ENCODE results near the gene SERPINA9.
A peak's percentile ranks its signal among the peaks of the same experiment; 100 is the strongest.

Gene SERPINA9

DNA sequence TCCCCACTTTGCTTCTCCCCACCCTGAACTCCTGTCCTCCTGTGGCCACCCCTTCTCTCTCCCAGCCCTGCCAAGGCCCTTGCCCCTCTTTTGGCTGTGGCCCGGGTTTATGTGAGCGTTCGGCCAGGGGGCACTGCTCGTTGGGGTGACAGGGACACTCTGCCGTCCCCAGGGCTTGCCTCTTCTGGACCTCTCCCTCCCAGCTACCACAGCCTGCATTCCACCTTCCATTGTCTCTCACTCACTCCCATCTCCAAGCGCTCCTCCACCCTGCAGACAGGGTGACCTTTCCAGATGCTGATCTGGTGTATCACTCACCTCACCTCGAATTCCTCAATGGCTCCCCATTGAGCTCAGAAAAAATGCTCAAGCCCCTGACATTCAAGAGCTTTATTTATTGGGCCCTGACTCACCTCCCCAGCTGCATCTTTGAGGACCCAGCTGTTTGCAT is 1.4 kb downstream of the SERPINA9 start:
- no peaks in the 10 kb centered on the region for H3K36me3 Mint-ChIP-seq
- ATAC-seq, result no peak
- DNase-seq (ENCODE audit: low spot score in 2 of 2), result no peak
- peaks cover 6% of the 10 kb centered on the region for H3K9me3 Mint-ChIP-seq
- no peak overlapping the region for H3K27ac Mint-ChIP-seq
- no peaks in the 10 kb centered on the region for H3K4me1 Mint-ChIP-seq
- H3K4me3 Mint-ChIP-seq, result no peak overlapping the region

DNA sequence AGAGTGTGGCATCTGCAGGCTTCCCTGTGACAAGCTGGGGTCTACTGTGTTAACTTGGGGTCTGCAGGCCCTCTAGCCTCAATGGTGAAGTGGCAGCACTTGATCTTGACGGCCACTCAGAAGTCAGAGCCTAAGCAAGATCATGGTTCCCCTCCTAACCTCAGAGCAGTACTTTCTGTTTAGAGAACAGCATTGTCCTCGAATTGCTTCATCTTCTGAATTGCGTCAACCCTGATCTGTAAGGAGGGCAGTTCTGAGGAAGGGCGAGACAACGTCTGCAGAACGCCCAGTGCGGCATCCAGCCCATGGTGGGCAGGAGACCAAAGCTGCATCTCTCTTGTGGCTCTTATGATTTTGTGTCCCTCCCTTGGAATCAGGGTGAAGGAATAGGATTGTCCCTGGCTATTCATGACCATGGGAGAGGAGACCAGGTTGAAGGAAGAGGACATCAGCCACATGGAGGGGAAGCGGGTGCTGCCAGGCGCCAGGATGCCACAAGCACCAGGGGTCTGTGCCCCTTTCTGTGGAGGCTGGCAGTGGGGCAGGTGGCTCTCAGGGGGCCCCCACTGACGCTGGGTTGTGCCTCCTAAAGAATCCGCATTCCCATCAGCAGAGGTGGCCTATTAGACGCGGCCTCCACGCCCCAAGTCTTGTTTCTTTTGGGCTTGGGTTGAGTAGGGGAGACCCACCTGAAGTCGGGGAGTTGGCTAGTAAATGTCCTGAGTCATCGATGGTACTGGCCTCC is 2.2 kb downstream of the SERPINA9 start:
- Mint-ChIP-seq H3K36me3 (no peaks in the 10 kb centered on the region), H3K4me3 (no peak overlapping the region), H3K4me1 (no peaks in the 10 kb centered on the region), H3K9me3 (peaks cover 5% of the 10 kb centered on the region), H3K27ac (no peak overlapping the region)
- DNase-seq (ENCODE audit: low spot score in 2 of 2), result no peak
- no peak for ATAC-seq

DNA sequence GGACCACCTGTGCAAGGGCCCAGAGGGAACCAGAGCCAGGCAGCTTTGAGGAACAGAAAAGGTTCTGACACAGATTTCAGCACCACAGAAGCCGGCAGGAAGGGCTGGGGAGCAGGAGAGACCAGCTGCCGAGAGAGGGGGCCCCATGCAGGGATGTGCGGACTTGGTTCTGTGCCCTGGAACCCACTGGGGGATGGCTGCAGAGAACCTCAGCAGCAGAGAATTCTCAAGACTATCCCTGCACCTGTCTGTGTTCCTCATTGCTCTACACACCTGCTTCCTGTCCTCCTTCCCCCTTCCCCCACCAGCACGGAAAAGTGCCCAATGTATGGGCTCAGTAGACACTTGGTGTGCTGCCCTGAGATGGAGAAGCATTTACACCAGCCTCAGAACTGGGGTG is 3.2 kb downstream of the SERPINA9 start:
- H3K4me1 Mint-ChIP-seq, result no peaks in the 10 kb centered on the region
- no peak for DNase-seq (ENCODE audit: low spot score in 2 of 2)
- ATAC-seq, result no peak
- H3K27ac Mint-ChIP-seq, result no peak overlapping the region
- no peaks in the 10 kb centered on the region for H3K9me3 Mint-ChIP-seq
- H3K4me3 Mint-ChIP-seq, result no peak overlapping the region
- no peaks in the 10 kb centered on the region for H3K36me3 Mint-ChIP-seq

DNA sequence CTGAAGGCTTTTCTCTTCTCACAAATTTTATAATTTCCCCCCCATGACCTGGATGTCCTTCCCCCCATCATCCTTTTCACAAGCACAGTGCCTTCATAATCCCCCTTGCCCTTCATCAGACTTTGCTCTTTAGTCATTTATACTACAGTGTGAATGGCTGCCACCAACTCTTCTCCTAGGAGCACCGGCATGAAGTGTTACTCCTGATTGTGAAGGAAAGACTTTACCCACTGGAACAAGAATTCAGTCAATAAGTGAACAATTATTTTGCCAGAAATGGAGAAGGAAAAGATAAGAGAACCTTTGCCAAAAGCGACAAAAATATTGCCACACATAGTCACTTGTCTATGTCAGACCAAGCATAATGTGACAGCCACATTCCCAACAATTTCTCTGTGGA is 5.0 kb downstream of the SERPINA9 start:
- H3K27ac Mint-ChIP-seq, result no peak overlapping the region
- no peaks in the 10 kb centered on the region for H3K9me3 Mint-ChIP-seq
- no peaks in the 10 kb centered on the region for H3K4me1 Mint-ChIP-seq
- DNase-seq (ENCODE audit: low spot score in 2 of 2), result no peak
- no peak overlapping the region for H3K4me3 Mint-ChIP-seq
- ATAC-seq, result no peak
- H3K36me3 Mint-ChIP-seq, result no peaks in the 10 kb centered on the region

DNA sequence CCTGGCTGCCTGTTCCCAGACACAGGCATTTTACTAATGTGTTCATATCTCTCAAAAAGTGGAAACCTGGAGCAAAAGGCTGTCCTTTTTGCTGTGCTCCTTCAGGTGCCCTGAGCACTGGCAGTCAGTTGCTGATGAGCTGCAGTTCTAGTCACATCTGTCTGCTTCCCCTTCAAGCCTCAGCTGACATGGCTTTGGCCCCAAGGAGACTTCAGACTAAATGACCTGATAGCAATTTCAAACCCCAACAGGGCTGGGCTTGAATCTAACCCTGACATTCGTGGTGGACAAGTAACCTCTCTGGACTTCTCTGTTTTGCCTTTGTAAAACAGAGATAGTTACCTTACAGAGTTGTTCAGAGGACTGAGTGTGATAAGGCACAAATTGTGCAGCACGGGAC is 5.7 kb downstream of the SERPINA9 start:
- Mint-ChIP-seq H3K9me3 (no peaks in the 10 kb centered on the region), H3K27ac (no peak overlapping the region), H3K4me3 (no peak overlapping the region), H3K4me1 (no peaks in the 10 kb centered on the region), H3K36me3 (no peaks in the 10 kb centered on the region)
- no peak for DNase-seq (ENCODE audit: low spot score in 2 of 2)
- ATAC-seq, result no peak

DNA sequence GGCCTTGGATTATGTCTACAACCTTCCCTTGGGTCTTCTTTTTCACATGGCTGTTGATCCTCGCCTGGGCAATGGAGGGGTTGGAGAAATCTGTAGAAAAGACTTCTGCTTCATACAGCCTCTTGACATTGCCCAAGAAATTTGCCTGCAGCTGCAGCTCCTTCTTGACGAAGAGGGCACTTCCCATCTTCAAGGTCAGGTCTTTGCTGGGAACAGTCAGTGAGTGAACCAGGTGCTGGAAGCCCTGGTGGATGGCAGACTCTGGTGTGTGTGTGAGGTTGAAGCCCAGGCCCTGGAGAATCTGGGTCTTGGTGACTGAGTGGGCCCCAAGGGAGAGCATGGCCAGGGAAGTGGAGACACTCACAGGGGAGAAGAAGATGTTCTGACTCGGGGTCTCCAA is 6.7 kb downstream of the SERPINA9 start:
- ATAC-seq (no peak), DNase-seq (ENCODE audit: low spot score in 2 of 2) (no peak)
- Mint-ChIP-seq H3K4me1 (no peaks in the 10 kb centered on the region), H3K27ac (no peak overlapping the region), H3K36me3 (no peaks in the 10 kb centered on the region), H3K9me3 (no peaks in the 10 kb centered on the region), H3K4me3 (no peak overlapping the region)

DNA sequence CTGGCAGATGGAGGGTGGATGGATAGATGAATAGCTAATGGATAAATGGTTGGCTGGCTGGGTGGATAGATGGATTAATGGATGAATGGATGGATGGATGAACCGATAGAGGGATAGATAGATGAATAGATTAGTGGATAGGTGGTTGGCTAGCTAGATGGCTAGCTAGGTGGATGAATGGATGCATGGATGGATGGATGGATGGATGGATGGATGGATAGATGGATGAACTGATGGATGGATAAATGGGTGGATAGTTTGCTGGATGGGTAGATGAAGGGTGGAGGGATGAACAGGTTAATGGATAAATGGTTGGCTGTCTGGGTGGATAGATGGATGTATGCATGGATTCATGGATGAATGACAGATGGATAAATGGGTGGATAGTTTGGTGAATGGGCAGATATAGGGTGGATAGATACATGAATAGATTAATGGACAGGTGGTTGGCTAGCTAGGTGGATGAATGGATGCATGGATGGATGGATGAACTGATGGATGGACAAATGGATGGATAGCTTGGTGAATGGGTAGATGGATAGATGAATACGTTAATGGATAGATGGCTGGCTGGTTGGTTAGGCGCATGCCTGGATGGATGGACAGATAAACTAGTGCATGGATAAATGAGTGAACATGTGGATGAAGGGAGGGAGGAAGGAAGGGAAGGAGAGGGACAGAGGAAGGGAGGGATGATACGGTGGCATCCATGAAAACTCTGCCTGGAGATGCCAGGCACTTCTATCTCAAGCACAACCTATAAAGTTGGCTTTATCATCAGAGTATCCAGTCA is 8.1 kb downstream of the SERPINA9 start:
- no peaks in the 10 kb centered on the region for H3K4me1 Mint-ChIP-seq
- no peak overlapping the region for H3K4me3 Mint-ChIP-seq
- no peak overlapping the region for H3K27ac Mint-ChIP-seq
- no peaks in the 10 kb centered on the region for H3K9me3 Mint-ChIP-seq
- ATAC-seq (no peak), DNase-seq (ENCODE audit: low spot score in 2 of 2) (no peak)
- no peaks in the 10 kb centered on the region for H3K36me3 Mint-ChIP-seq

DNA sequence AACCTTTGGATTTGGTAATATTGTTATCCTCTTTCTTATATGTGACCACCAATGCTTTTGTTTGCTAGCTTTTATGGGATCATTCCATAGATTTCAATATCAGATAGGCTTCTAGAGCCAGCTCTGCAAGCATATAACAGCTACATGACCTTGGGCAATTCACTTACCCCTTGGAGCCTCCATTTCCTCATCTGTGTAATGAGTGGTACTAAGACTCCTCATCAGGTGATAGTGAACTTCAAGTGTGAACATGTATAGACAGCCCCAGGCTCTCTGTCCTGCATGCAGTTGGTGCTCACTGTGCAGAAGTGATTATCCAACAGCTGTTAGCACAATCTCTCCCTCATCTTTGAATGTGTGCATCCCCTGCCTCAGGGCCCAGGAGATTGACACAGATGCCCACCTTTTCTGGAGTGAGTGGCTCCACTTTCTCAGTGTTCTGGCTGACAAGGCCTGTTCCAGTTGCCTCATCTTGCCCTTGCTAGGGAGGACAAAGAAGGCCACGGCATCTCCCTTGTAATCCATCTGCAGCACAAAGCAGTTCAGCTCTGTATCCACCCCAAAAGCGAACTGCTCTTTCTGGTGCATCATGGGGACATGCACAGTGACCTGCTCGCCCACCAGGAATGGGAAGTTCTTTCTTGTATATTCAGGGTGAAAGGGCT is 9.2 kb downstream of the SERPINA9 start:
- no peak overlapping the region for H3K4me3 Mint-ChIP-seq
- H3K4me1 Mint-ChIP-seq, result no peaks in the 10 kb centered on the region
- DNase-seq (ENCODE audit: low spot score in 2 of 2) (no peak), ATAC-seq (no peak)
- H3K36me3 Mint-ChIP-seq, result no peaks in the 10 kb centered on the region
- no peak overlapping the region for H3K27ac Mint-ChIP-seq
- H3K9me3 Mint-ChIP-seq, result no peaks in the 10 kb centered on the region

DNA sequence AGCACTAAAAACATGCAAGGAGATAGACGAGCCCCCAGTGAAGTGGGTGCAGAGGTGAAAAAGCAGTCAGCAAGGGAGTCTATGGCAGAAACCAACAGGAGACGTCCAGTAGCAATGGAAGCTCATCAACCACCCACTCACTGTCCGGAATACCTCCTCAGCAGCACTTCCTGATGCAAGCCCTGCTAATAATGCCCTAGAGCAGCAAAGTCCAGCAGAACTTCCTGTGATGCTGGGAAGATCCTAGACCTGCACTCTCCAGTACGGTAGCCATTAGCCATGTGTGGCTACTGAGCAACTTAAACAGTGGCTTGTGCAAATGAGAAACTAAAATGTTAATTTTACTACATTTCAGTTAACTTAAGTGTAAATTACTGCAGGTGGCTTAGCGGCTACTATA is 11.0 kb downstream of the SERPINA9 start:
- H3K27ac Mint-ChIP-seq, result no peak overlapping the region
- H3K9me3 Mint-ChIP-seq, result no peaks in the 10 kb centered on the region
- no peaks in the 10 kb centered on the region for H3K36me3 Mint-ChIP-seq
- no peaks in the 10 kb centered on the region for H3K4me1 Mint-ChIP-seq
- DNase-seq (ENCODE audit: low spot score in 2 of 2) (no peak), ATAC-seq (no peak)
- no peak overlapping the region for H3K4me3 Mint-ChIP-seq

DNA sequence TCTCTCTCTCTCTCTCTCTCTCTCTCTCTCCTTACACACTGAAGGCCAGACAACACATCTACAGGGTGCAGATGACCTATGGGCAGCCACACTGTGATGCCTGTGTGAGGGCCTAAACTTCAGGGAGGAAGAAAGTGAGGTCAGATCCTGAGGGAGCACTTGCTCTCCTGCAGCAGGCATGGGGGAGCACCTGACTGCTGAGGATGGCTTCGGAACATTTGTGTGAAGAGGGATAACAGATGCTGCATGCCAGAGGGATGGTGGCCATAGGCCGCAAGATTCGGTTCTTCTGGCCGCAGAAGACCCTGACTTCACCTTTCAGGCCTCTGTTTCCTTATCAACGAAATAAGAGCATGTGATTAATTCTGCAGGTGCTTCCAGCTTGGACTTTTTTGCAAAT is 11.7 kb downstream of the SERPINA9 start:
- ATAC-seq, result no peak
- Mint-ChIP-seq H3K27ac (no peak overlapping the region), H3K9me3 (no peaks in the 10 kb centered on the region), H3K4me3 (no peak overlapping the region), H3K4me1 (no peaks in the 10 kb centered on the region), H3K36me3 (no peaks in the 10 kb centered on the region)
- DNase-seq (ENCODE audit: low spot score in 2 of 2), result no peak

DNA sequence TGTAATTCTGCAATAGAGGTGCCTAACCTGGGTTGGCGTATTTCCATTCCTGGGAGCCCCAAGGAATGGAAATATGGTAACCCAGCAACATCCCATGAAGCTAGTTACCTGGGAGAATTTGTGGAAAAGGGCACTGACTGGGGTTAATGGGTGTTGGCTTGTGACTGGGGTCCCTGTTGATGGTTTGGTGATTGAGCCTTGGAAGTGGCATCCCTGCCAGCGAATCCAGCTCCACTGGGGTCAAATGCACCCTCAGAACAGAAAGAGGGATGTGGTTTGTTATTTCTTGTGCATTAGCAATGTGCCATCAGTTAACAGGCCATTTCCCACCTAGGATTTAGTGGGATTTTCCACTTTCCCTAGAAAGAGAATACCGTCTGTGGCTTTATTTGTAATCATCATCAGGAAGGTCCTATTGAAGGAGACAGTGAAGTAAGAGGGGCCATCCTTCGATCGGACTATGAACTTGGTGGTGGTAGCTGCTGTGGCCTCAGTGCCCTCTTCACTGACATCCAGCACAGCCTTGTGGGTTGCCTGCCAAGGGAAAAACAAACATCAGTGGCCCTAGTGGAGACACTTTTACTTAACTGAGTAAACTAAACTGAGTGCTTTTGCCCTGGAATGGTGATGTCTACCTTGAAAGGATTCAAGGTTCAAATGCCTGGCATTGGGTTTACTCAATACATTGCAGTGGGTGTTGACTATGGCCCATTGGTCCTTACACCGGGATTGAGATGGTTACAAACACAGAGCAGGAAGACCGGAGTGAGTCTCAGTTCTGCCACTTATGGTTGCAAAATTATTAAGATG is 13.0 kb downstream of the SERPINA9 start:
- Mint-ChIP-seq H3K9me3 (no peaks in the 10 kb centered on the region), H3K4me3 (no peak overlapping the region), H3K27ac (no peak overlapping the region), H3K4me1 (no peaks in the 10 kb centered on the region), H3K36me3 (no peaks in the 10 kb centered on the region)
- ATAC-seq, result no peak
- DNase-seq (ENCODE audit: low spot score in 2 of 2), result no peak

DNA sequence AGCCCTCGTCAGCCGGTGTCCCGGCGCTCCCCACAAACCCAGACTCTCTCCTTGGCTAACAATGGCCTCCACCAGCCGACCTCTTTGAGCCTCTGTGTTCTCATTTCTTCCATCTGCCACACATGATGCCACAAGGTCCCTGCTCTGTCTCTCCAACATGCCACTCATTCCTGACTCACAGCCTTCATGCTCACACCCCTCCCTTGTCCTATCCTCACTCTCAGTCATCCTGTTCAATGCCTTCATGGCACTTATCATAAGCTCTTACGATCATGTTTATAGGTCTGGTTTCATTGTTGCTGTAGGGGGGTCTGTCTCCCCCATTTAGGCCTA is 13.8 kb downstream of the SERPINA9 start:
- Mint-ChIP-seq H3K4me3 (no peak overlapping the region), H3K36me3 (no peaks in the 10 kb centered on the region), H3K4me1 (no peaks in the 10 kb centered on the region), H3K27ac (no peak overlapping the region), H3K9me3 (no peaks in the 10 kb centered on the region)
- DNase-seq (ENCODE audit: low spot score in 2 of 2), result no peak
- no peak for ATAC-seq

DNA sequence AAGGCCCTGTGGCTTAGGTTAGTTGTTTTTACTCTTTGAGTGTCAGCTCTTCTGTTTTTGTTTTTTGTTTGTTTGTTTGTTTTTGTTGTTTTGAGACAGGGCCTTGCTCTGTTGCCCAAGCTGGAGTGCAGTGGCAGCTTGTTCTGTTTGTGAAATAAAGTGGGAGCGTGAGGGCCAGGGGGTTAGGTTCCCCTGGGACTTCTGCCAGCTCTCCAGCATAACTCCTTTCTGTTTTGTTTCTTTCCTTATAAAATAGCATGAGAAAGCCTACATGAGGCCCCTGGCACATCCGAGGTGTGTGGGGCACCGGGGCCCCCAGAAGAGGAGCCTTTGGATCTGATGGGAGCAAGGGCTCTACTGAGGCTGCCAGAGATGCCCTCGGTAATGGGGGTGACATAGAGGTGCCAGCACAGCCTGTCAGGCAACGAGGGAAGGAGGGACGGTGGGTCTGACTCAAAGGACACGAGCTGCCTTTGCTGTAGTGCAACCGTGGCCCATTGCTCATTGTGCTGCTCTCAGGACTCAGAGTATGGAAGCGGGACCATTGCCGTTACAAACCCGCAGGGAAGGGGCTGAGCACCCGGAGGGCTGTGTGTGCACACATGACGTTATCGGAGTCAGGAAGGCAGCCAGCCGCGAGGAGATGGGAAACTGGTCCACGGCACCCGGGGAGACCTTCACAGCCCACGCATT is 14.3 kb downstream of the SERPINA9 start:
- no peaks in the 10 kb centered on the region for H3K36me3 Mint-ChIP-seq

DNA sequence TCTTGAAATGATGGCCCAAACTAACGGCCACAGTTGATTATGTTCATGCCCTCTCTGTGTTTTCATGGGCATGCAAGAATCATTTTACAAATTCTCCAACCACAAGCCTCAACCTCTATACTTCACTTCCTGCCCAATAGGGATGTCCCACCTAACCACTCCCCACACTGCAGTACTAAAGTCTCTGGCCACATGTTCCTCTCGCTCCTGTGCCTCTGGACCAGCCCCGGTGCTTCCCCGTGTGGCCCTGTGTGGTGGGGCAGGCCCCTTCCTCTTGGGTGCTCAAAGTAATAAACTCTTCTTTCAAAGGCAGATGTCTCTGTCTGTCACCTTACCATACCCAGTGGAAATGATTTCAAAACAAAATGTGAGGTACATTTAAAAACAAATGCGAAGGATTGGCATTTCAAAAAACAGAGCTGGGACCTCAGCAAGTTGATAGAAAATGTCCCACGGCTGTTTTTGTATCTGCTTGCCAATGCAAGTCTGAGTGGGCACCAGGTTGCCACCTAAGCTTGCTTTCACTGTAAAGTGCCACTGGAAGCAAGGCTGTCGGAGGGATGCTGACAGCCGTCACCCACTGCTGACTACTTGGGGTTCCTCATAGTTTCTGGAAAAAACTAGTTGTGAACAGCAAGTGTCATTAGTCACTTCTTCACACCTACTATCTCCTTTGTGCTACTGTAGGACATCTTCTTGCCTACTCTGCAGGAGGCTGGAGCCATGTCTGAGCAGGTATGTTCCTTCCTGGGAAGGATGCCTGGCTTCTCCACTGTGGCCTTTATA is 15.2 kb downstream of the SERPINA9 start:
- DNase-seq (ENCODE audit: low spot score in 2 of 2), result no peak
- no peaks in the 10 kb centered on the region for H3K36me3 Mint-ChIP-seq
- peaks cover 4% of the 10 kb centered on the region for H3K9me3 Mint-ChIP-seq
- no peaks in the 10 kb centered on the region for H3K4me1 Mint-ChIP-seq
- peak; percentile 36 for ATAC-seq
- H3K27ac Mint-ChIP-seq, result no peak overlapping the region
- no peak overlapping the region for H3K4me3 Mint-ChIP-seq

More for the DNA sequence above, 14.3 kb downstream of the SERPINA9 start:
- DNase-seq (ENCODE audit: low spot score in 2 of 2), result no peak
- Mint-ChIP-seq H3K4me3 (no peak overlapping the region), H3K9me3 (no peaks in the 10 kb centered on the region), H3K27ac (no peak overlapping the region), H3K4me1 (no peaks in the 10 kb centered on the region)
- no peak for ATAC-seq
